ENCODE measurements around the gene FAIM2.

GRCh38 chr12:49941556-49942511, 38.1 kb upstream of the FAIM2 start:
- TF ChIP-seq EZH2 (IDR thresholded peaks at IDR 0.05; ENCODE audit: insufficient read depth, poor library complexity, severe bottlenecking): no peak
- no peak for TF ChIP-seq EZH2phosphoT487 (IDR thresholded peaks at IDR 0.05; ENCODE audit: insufficient read depth, low read depth)

All from GM23248 (cell line).